Urinary bladder (tissue), 4 donors: ENCODE results near the gene PRRG4. TPM values are rescaled to one million over a fixed set of nuclear protein-coding genes. Genes with fewer than 3 reads are reported as not detected.
"Not testable (repeated sequence)": the region's sequence is repeated elsewhere in the genome, so short reads cannot be mapped to it uniquely, and the experiment has no call there.

Source experiments
- DNase-seq: peaks from one replicate; pipeline ENCODE4 v3.0.0-alpha.2; 2015; ENCODE audit errors: extremely low spot score
- H3K27ac ChIP-seq: one replicate; pipeline ENCODE4 v1.5.1; 2013; ENCODE audit warnings: low read depth, mild to moderate bottlenecking, moderate library complexity
- H3K36me3 ChIP-seq: one replicate; pipeline ENCODE4 v1.6.1; 2013; ENCODE audit warnings: mild to moderate bottlenecking, moderate library complexity; ENCODE audit not compliant: insufficient read depth
- H3K4me1 ChIP-seq: one replicate; pipeline ENCODE4 v1.6.1; 2013; ENCODE audit warnings: mild to moderate bottlenecking, moderate library complexity; ENCODE audit not compliant: insufficient read depth
- H3K4me3 ChIP-seq: one replicate; pipeline ENCODE4 v1.5.1; 2013; ENCODE audit warnings: low read depth, low read length
- WGBS: extraction: QIAGEN DNeasy Blood & Tissue Kit; methylation state at CpG from one replicate; pipeline ENCODE4 v1.1.7; 2013; 5-methylcytosine and 5-hydroxymethylcytosine counted together
- polyA plus RNA-seq: library from polyadenylated mRNA; stranded (reverse); fragments of 200-250 nt; gene quantifications from one replicate; pipeline ENCODE4 v1.2.3, GENCODE V29; 2013
- total RNA-seq: library from RNA; depleted of rRNA; stranded (reverse); fragments of >200 nt; gene quantifications from one replicate; pipeline ENCODE4 v1.2.3, GENCODE V29; 2014
- donor health status: healthy with polysubstance abuse.
- donor health status: healthy.

PRRG4 gene
- total and polyA plus RNA-seq, 2 donors = 2.1 to 5.1 TPM

DNA sequence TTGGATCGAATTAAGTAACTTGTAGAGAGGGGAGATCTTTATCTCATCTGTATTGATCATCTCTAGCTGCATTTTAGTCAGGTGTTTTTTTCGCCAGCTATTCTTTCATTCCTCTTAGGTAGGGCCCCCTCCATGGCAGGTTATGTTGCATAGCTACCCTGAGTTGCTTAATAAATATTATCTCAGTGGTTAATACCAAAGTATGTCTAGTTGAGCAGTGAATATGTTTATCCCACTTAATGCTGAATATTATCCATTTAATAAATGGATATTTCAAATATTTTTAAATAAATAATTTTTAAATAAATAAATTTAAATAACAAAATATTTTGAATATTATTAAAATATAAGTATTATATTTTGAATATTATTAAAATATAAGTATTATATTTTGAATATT is 9.6 kb downstream of the PRRG4 start:
- 82% methylated on average over 2 of the region's 2 CpGs for WGBS
- Histone ChIP-seq H3K4me3 (no peak overlapping the region), H3K4me1 (no peaks in the 10 kb centered on the region), H3K27ac (no peak overlapping the region), H3K36me3 (no peaks in the 10 kb centered on the region)
- DNase-seq = no peak

DNA sequence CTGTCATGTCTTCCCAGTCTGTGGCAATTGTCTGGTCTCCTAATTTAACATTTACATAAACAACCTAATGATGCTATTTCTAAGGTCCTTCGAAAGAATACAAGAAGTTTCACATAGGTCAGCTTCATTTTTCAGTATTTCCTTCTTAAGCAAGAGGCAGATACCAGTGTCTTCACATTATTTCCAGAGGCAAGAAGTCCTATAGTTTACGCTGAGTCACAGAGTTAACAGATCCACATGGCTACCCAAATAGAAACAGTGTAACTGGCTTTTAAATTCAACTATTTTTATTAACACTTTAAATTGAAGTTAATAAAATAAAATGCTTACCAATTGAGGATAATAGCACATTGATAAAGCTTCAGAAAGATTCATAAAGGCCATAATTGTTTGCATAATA is 10.9 kb downstream of the PRRG4 start:
- DNase-seq = no peak
- no peaks in the 10 kb centered on the region for H3K4me1 ChIP-seq
- 82% methylated on average over 2 of the region's 2 CpGs for WGBS

DNA sequence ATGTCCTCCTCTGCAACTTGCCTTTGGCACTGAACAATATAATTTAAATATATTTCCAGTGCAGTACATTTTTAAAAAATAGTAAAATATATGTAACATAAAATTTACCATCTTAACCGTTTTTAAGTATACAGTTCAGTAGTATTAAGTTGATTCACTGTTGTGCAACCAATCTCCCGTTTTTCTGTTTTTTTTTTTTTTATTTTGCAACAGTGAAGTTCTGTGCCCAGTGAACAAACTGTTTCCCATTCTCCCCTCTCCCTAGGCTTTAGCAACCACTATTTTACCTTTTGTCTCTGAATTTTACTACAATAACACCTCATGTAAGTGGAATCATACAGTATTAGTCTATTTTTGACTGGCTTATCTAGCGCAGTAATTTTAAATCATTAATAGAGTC is 13.8 kb downstream of the PRRG4 start:
- Histone ChIP-seq H3K27ac (no peak overlapping the region), H3K36me3 (no peaks in the 10 kb centered on the region), H3K4me3 (no peak overlapping the region), H3K4me1 (no peaks in the 10 kb centered on the region)
- DNase-seq = no peak
- whole genome bisulfite sequencing = 60% methylated on average over 3 of the region's 3 CpGs

More for the DNA sequence above, 10.9 kb downstream of the PRRG4 start:
- Histone ChIP-seq H3K27ac (no peak overlapping the region), H3K36me3 (no peaks in the 10 kb centered on the region), H3K4me3 (no peak overlapping the region)

DNA sequence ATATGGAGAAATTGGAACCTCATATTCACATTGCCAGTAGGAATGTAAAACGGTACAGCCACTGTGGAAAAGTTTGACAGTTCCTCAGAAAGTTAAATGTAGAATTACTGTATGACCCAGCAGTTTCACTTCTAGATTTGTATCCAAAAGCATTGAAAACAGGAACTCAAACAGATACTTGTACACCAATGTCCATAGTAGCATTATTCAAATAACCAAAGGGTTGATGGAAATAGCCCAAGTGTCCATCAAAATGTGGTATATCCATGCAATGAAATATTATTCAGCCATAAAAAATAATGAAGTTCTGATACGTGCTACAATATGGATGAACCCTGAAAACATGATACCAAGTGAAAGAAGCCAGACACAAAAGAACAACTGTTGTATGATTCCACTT is 17.8 kb downstream of the PRRG4 start:
- Histone ChIP-seq H3K4me1 (no peaks in the 10 kb centered on the region), H3K36me3 (no peaks in the 10 kb centered on the region), H3K4me3 (no peak overlapping the region), H3K27ac (no peak overlapping the region)
- DNase-seq = no peak
- WGBS = 81% methylated on average over 2 of the region's 2 CpGs

DNA sequence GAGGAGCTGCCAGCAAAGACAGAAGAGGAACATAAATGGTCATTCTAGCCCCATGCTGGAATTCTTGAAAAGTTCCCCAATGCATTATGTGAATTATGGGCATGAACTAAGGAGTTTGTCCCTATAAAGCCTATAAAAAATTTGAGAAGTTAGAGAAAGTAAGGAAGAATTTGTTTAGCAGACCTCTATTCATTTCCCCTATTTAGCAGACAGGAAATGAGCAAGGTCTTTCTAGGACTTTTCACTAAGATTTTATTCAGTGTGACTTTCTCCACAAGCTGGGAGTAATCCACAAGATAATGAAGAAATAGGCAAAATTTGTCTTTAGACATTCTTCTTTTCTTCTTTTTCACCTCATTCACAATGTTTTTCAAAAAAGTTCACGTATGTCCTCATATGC is 20.0 kb downstream of the PRRG4 start:
- WGBS = 84% methylated on average over 1 of the region's 1 CpG
- no peak for DNase-seq
- no peaks in the 10 kb centered on the region for H3K4me1 ChIP-seq
- H3K36me3 ChIP-seq = no peaks in the 10 kb centered on the region
- H3K4me3 ChIP-seq = no peak overlapping the region
- no peak overlapping the region for H3K27ac ChIP-seq

DNA sequence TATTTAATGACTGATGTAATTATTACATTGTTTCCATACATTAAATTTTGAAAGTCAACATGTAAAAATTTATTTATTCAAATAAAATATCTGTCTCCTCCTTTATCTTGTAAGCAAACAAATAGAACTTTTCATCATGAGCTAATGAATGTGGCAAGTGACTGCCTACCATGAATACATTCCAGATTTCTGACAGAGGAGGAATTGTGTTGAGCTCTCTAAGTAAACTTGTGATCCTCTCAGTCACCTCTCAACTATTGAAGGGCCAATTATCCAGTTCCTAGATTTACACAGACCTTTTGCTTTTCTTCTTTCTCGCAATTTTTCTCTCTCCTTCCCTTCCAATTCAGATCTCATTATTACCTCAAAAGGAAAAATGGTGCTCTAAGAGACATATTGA is 21.5 kb downstream of the PRRG4 start:
- no peak overlapping the region for H3K4me3 ChIP-seq
- H3K4me1 ChIP-seq = no peaks in the 10 kb centered on the region
- DNase-seq = no peak
- H3K27ac ChIP-seq = no peak overlapping the region
- H3K36me3 ChIP-seq = no peaks in the 10 kb centered on the region
- 76% methylated on average over 1 of the region's 1 CpG for WGBS

DNA sequence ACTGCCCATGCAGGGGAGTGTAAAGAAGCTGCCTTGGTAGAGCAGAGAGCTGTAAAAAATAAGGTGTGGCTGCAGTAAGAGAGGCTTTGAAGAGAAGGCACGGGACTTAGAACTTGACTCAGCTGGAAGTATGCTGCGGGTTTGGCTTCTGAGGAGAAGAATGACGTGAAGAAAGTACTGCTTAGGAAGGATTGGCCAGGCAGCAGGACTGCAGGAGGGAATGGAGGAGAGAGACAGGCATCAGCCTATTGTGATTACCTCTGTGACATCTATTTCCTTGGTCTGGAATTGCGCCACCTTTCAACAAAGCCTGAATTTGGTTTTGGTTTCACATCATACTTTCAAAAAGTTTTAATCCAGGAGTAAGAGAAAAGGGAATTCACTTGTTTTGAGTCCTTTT is 22.5 kb downstream of the PRRG4 start:
- Histone ChIP-seq H3K4me3 (no peak overlapping the region), H3K27ac (no peak overlapping the region), H3K4me1 (no peaks in the 10 kb centered on the region), H3K36me3 (no peaks in the 10 kb centered on the region)
- 59% methylated on average over 4 of the region's 4 CpGs for WGBS
- DNase-seq = no peak

DNA sequence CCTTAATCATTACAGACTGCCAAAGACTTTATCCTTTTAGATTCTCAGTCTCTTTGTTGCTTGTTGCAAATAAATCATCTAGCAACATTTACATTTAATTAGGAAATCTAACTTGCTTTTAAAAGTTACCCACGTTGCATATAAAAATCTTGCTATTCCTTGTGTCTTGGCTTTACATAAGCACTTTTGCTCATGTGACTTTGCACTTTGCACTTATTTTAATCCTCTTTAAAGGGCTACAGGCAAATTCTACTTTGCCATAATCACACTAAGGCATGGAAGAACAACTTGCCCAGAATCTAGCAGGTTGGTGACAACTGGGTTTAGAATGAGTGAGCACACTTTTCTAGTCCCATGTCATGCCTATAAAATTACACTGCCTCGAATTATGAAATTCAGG is 25.9 kb downstream of the PRRG4 start:
- DNase-seq = no peak
- Histone ChIP-seq H3K27ac (no peak overlapping the region), H3K4me3 (no peak overlapping the region), H3K36me3 (no peaks in the 10 kb centered on the region), H3K4me1 (no peaks in the 10 kb centered on the region)
- 30% methylated on average over 2 of the region's 2 CpGs for WGBS

DNA sequence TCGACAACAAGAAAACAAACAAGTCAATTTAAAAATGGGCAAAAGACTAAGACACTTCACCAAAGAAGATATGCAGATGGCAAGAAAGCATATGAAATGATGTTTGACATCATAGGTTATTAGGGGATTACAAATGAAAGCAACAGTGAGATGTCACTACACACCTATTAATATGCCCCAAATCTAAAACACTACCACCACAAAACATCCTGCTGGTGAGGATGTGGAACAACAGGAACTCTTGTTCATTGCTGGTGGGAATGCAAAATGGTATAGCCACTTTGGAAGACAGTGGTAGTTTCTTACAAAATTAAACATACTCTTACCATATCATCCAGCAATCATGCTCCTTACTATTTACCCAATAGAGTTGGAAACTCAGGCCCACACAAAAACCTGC is 29.0 kb downstream of the PRRG4 start:
- WGBS = 81% methylated on average over 1 of the region's 1 CpG
- Histone ChIP-seq H3K27ac (no peak overlapping the region), H3K4me1 (no peaks in the 10 kb centered on the region), H3K4me3 (no peak overlapping the region), H3K36me3 (no peaks in the 10 kb centered on the region)
- no peak for DNase-seq

DNA sequence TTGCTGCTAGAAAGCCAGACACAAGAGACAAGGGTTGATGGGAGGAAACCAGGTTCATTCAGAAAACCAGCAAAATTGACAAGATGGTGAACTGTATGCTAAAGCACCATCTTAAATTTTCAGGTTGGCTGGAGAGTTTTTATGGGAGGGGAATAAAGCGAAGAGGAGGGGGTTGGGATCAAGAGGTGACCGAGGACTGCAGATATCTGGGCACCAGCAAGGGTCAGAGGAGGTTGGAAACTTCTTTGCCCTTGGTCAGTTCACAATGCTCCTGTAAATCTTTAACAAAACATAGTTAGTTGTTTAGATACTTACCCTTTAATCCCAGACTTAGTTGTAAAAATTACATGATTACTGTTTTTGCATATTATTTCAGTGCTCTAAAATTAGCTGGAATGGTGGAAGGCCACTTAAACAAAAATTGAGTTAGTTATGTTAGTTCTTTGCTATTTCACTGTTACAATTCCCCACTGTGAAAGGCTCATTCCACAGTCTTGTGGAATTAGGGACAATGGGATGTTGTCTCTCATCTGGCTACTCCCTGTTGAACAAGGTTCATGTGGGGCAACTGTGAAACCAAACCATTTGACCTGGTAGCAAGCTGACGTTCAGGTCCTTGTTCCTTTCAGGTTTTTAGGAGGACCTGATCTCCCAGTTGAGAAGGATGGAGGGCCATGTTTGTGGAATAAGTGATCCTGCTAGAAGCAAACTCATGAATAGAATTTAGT is 32.3 kb downstream of the PRRG4 start:
- no peaks in the 10 kb centered on the region for H3K4me1 ChIP-seq
- no peak for DNase-seq
- H3K27ac ChIP-seq = no peak overlapping the region
- no peaks in the 10 kb centered on the region for H3K36me3 ChIP-seq
- WGBS = 69% methylated on average over 3 of the region's 3 CpGs
- no peak overlapping the region for H3K4me3 ChIP-seq

DNA sequence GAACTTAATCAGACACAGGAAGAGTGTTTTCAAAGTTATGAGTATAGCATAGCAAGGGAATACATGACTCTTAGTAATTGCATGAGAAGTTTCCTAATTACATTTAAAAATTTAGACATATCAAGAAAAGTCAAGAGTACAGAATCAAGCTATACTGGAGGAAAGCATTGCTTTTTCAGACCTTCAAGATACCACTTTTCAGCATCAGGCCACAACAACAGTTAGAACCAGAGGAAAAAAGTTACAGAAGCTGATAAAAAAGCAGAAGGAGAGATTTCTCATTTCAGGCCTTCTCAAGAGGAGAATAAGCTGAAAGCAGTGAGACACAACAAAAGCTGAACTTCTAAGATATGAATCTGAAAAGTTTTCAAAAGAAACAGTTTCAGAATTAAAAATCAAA is 34.8 kb downstream of the PRRG4 start:
- Histone ChIP-seq H3K36me3 (no peaks in the 10 kb centered on the region), H3K4me1 (no peaks in the 10 kb centered on the region), H3K27ac (no peak overlapping the region), H3K4me3 (no peak overlapping the region)
- no peak for DNase-seq

DNA sequence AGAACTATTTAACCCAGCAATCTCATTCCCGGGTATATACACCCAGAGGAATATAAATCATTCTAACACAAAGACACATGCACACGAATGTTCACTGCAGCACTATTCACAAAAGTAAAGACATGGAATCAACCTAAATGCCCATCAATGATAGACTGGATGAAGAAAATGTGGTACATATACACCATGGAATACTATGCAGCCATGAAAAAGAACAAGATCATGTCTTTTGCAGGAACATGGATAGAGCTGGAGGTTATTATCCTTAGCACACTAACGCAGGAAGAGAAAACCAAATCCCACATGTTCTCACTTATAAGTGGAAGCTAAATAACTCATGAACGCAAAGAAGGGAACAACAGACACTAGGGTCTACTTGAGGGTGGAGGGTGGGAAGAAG is 39.0 kb downstream of the PRRG4 start:
- not testable (repeated sequence) for H3K27ac ChIP-seq, H3K36me3 ChIP-seq, H3K4me1 ChIP-seq, DNase-seq, H3K4me3 ChIP-seq
- WGBS = 71% methylated on average over 4 of the region's 4 CpGs

DNA sequence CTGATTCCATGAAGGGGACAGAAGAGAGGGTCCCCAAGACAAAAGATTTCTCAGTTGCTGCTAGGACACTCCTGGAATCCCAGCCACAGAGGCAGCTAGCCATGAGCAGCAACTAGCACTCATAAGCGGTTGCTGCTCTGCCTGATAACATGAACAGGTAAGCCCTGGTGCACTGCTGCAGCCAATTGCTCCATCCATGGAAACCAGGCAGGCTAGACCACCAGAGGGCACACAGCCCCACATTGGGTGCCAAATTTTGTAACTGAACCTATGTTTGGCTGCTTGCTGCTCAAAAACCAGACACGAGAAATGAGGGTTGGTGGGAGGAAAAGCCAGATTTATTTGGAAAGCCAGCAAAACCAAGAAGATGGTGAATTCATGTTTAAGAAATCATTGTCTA is 40.9 kb downstream of the PRRG4 start:
- no peak overlapping the region for H3K27ac ChIP-seq
- DNase-seq = no peak
- H3K4me3 ChIP-seq = no peak overlapping the region
- 51% methylated on average over 2 of the region's 2 CpGs for WGBS
- H3K36me3 ChIP-seq = no peaks in the 10 kb centered on the region
- H3K4me1 ChIP-seq = no peaks in the 10 kb centered on the region

DNA sequence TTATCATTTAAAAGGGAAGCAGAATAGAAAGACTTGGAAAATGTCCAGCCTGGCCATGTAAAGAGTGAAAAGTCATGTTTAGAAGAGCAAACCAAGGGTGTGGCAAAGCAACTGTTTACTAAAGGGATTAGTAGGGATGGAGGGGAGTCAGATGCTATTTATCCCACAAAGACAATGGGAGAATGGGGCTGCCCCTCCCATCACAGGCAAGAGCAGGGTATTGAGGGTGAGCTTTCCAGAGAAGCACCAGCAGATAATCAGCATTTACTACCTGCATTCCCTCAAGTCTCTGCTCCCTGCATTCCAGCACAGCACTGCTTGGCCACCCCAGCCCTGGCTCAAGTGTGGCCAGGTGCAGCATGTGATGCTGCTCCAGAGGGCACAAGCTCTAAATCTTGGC is 44.4 kb downstream of the PRRG4 start:
- H3K36me3 ChIP-seq = no peaks in the 10 kb centered on the region
- no peak for DNase-seq
- H3K27ac ChIP-seq = no peak overlapping the region
- no peak overlapping the region for H3K4me3 ChIP-seq
- H3K4me1 ChIP-seq = no peaks in the 10 kb centered on the region

DNA sequence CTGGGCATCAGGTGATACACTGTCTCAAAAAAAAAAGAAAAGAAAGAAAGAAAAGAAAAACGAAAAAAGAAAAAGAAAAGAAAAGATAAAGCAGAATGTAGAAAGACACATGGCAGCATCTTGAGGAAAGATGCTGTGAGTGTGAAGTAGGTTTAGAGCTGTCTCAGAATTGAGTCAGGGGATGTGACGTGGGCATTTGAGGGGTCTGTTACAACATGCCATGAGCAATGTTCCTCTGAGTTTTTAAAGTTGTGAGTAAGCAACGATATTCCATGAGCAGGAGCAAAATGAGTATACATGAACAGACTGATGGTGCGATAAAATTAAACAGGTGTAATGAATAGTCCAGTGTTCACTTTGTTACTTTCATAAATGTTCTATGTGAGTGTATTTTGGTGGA is 51.6 kb downstream of the PRRG4 start:
- WGBS = 72% methylated on average over 4 of the region's 4 CpGs
- H3K4me3 ChIP-seq = no peak overlapping the region
- H3K4me1 ChIP-seq = no peaks in the 10 kb centered on the region
- no peaks in the 10 kb centered on the region for H3K36me3 ChIP-seq
- no peak for DNase-seq
- no peak overlapping the region for H3K27ac ChIP-seq
